Loucy (cell line): ENCODE measurements around the gene RIPK3.

Experiments used
- H2AFZ ChIP-seq: fragments of 200-600 bp; sonication (generic); 2 replicates; pipeline ENCODE4 v1.6.0; 2016; ENCODE audit warnings: antibody characterized with exemption, mild to moderate bottlenecking, low read length, moderate library complexity
- H3F3A ChIP-seq: fragments of 200-600 bp; 2 replicates; pipeline ENCODE4 v1.6.0; 2016; ENCODE audit warnings: antibody characterized with exemption, low read depth, mild to moderate bottlenecking
- H3K27me3 ChIP-seq: fragments of 200-600 bp; sonication (generic); 2 replicates; pipeline ENCODE4 v1.6.1; 2014; ENCODE audit warnings: low read length, mild to moderate bottlenecking; ENCODE audit not compliant: insufficient read depth, poor library complexity, severe bottlenecking
- H3K36me3 ChIP-seq: fragments of 200-600 bp; sonication (generic); 2 replicates; pipeline ENCODE4 v1.6.1; 2016; ENCODE audit warnings: low read length; ENCODE audit not compliant: insufficient read depth
- H3K4me1 ChIP-seq: fragments of 200-600 bp; sonication (generic); 2 replicates; pipeline ENCODE4 v1.5.1; 2014; ENCODE audit warnings: low read length, mild to moderate bottlenecking; ENCODE audit not compliant: insufficient read depth, poor library complexity, severe bottlenecking
- H3K4me2 ChIP-seq: fragments of 200-600 bp; sonication (generic); 2 replicates; pipeline ENCODE4 v1.6.0; 2014; ENCODE audit warnings: antibody characterized with exemption, low read length, low read depth, mild to moderate bottlenecking; ENCODE audit not compliant: poor library complexity, severe bottlenecking
- H3K4me3 ChIP-seq: fragments of 200-600 bp; sonication (generic); 2 replicates; pipeline ENCODE4 v1.5.1; 2014; ENCODE audit warnings: low read length, mild to moderate bottlenecking, mixed read lengths; ENCODE audit not compliant: poor library complexity, severe bottlenecking
- H3K79me2 ChIP-seq: fragments of 200-600 bp; sonication (generic); 2 replicates; pipeline ENCODE4 v1.6.1; 2014; ENCODE audit warnings: low read length; ENCODE audit not compliant: insufficient read depth
- H3K9ac ChIP-seq: fragments of 200-600 bp; sonication (generic); 2 replicates; pipeline ENCODE4 v1.6.0; 2014; ENCODE audit warnings: mild to moderate bottlenecking, low read depth, low read length, moderate library complexity; ENCODE audit not compliant: poor library complexity, severe bottlenecking
- H3K9me2 ChIP-seq: fragments of 200-600 bp; sonication (generic); replicated peaks from 2 replicates; pipeline ENCODE4 v1.6.1; 2016; ENCODE audit warnings: low read depth, low read length, mixed read lengths
- H3K9me3 ChIP-seq: fragments of 200-600 bp; sonication (generic); 2 replicates; pipeline ENCODE4 v1.6.1; 2014; ENCODE audit warnings: mild to moderate bottlenecking, antibody characterized with exemption, low read length, low read depth; ENCODE audit not compliant: insufficient read depth
- H4K20me1 ChIP-seq: fragments of 200-600 bp; sonication (generic); 2 replicates; pipeline ENCODE4 v1.6.0; 2014; ENCODE audit warnings: antibody characterized with exemption, low read length, mild to moderate bottlenecking; ENCODE audit not compliant: insufficient read depth, poor library complexity, severe bottlenecking
- EZH2phosphoT487 ChIP-seq: fragments of 200-600 bp; IDR thresholded peaks from 2 replicates; pipeline ENCODE4 v1.6.1; 2018; ENCODE audit warnings: antibody characterized with exemption, mild to moderate bottlenecking, moderate library complexity, borderline replicate concordance
- TF ChIP-seq, protein P1 (sequence below): fragments of 200-600 bp; sonication (generic); conservative IDR thresholded peaks from 2 replicates; pipeline ENCODE4 v1.5.1; 2014; ENCODE audit warnings: mild to moderate bottlenecking, antibody characterized with exemption, low read length

RIPK3 gene

GRCh38 chr14:24378981-24379906 is 39.5 kb upstream of the RIPK3 start:
- TF ChIP-seq EZH2phosphoT487, result no peak
- TF ChIP-seq, protein P1, sequence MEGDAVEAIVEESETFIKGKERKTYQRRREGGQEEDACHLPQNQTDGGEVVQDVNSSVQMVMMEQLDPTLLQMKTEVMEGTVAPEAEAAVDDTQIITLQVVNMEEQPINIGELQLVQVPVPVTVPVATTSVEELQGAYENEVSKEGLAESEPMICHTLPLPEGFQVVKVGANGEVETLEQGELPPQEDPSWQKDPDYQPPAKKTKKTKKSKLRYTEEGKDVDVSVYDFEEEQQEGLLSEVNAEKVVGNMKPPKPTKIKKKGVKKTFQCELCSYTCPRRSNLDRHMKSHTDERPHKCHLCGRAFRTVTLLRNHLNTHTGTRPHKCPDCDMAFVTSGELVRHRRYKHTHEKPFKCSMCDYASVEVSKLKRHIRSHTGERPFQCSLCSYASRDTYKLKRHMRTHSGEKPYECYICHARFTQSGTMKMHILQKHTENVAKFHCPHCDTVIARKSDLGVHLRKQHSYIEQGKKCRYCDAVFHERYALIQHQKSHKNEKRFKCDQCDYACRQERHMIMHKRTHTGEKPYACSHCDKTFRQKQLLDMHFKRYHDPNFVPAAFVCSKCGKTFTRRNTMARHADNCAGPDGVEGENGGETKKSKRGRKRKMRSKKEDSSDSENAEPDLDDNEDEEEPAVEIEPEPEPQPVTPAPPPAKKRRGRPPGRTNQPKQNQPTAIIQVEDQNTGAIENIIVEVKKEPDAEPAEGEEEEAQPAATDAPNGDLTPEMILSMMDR, result no peak
- no peaks in the 10 kb centered on the region; the same call in 1 of the 2 replicates for H3K36me3 ChIP-seq
- H3K9me3 ChIP-seq, result no peaks in the 10 kb centered on the region
- no peaks in the 10 kb centered on the region for H3K27me3 ChIP-seq
- H3K4me2 ChIP-seq, result no peak overlapping the region
- H3K9ac ChIP-seq, result no peak overlapping the region
- peaks cover 4% of the 10 kb centered on the region for H4K20me1 ChIP-seq
- no peaks in the 10 kb centered on the region for H3K79me2 ChIP-seq
- no peaks in the 10 kb centered on the region for H3K9me2 ChIP-seq
- H3K4me1 ChIP-seq, result peaks cover 33% of the 10 kb centered on the region
- H3F3A ChIP-seq, result no peaks in the 10 kb centered on the region
- H3K4me3 ChIP-seq, result no peak overlapping the region
- no peak overlapping the region for H2AFZ ChIP-seq

GRCh38 chr14:24378327-24378726 is 38.5 kb upstream of the RIPK3 start:
- TF ChIP-seq EZH2phosphoT487, result no peak
- TF ChIP-seq, protein P1, result no peak
- Histone ChIP-seq H3F3A (no peaks in the 10 kb centered on the region), H3K9me2 (no peaks in the 10 kb centered on the region), H3K4me3 (no peak overlapping the region), H3K79me2 (no peaks in the 10 kb centered on the region), H4K20me1 (peaks cover 4% of the 10 kb centered on the region), H3K9ac (peak overlapping the region; percentile 9), H3K9me3 (no peaks in the 10 kb centered on the region), H3K27me3 (no peaks in the 10 kb centered on the region), H3K4me2 (no peak overlapping the region), H3K4me1 (peaks cover 38% of the 10 kb centered on the region), H3K36me3 (no peaks in the 10 kb centered on the region; the same call in 1 of the 2 replicates), H2AFZ (no peak overlapping the region)

DNA sequence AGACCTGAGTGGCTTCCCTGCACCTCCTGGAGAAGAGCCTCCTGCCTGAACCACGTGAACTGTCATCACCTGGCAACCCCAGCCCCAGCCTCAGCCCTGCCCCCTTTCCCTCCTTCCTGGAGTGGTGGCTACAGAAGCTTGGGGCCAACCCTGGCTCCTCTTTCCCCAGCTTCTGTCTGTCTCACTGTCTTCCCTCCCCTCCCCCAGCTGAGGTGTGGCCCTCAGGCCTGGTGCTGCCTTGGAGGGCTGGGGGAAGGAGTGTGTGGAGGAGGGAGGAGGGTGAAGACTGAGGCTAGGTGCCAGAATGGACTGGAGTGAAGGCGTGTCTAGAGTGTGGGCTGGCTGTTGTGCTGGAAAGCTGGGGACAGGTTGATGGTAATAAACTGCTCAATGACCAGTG is 37.9 kb upstream of the RIPK3 start:
- H3K36me3 ChIP-seq, result peaks cover under 1% of the 10 kb centered on the region; the same call in 1 of the 2 replicates
- H2AFZ ChIP-seq, result no peak overlapping the region
- TF ChIP-seq, protein P1, result no peak
- TF ChIP-seq EZH2phosphoT487, result no peak

More for the DNA sequence above, 37.9 kb upstream of the RIPK3 start:
- H3K4me3 ChIP-seq, result no peak overlapping the region
- H3F3A ChIP-seq, result no peaks in the 10 kb centered on the region
- H3K4me1 ChIP-seq, result peaks cover 38% of the 10 kb centered on the region
- no peaks in the 10 kb centered on the region for H3K9me3 ChIP-seq
- H3K27me3 ChIP-seq, result no peaks in the 10 kb centered on the region
- no peaks in the 10 kb centered on the region for H3K9me2 ChIP-seq
- H3K4me2 ChIP-seq, result peak overlapping the region; percentile 45
- H3K79me2 ChIP-seq, result no peaks in the 10 kb centered on the region
- H4K20me1 ChIP-seq, result peaks cover 4% of the 10 kb centered on the region
- H3K9ac ChIP-seq, result peak overlapping the region; percentile 9
